ENCODE results near the gene DGLUCY.

DNA sequence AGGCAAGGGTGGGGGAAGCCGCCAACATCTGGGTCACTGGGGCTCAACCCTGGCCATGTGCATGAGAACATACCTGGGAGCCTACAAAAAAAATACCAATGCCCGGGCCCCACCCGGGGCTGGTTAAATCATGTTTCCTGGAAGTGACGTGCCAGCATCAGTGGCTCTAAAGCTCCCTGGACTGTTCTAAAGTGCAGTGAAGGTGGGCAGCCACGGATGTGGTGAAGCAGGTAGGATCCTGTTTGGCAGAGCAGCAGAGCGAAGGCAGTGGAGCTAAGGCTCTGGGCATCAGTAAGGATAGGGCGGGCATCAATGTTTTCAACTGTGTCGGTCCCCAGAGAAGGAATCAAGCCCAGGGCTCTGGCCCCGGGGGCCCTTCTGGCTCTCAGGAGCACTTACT lies 131.2 kb downstream of the DGLUCY start:
- TF ChIP-seq CTCF (IDR thresholded peaks at IDR 0.05), result no peak
- TF ChIP-seq POLR2A (IDR thresholded peaks at IDR 0.05), result no peak

Data from breast epithelium (tissue), 3 donors.